Ammon's horn (tissue), 1 donor: ENCODE measurements around the gene MGAT3.
A peak's percentile ranks its signal among the peaks of the same experiment; 100 is the strongest.

Experiments
- DNase-seq: peaks from one replicate; pipeline ENCODE4 v3.0.0-alpha.2; 2016; ENCODE audit warnings: low spot score

MGAT3 gene

GRCh38 chr22:39471381-39472141, 14.7 kb downstream of the MGAT3 start:
- DNase-seq, result no peak

DNA sequence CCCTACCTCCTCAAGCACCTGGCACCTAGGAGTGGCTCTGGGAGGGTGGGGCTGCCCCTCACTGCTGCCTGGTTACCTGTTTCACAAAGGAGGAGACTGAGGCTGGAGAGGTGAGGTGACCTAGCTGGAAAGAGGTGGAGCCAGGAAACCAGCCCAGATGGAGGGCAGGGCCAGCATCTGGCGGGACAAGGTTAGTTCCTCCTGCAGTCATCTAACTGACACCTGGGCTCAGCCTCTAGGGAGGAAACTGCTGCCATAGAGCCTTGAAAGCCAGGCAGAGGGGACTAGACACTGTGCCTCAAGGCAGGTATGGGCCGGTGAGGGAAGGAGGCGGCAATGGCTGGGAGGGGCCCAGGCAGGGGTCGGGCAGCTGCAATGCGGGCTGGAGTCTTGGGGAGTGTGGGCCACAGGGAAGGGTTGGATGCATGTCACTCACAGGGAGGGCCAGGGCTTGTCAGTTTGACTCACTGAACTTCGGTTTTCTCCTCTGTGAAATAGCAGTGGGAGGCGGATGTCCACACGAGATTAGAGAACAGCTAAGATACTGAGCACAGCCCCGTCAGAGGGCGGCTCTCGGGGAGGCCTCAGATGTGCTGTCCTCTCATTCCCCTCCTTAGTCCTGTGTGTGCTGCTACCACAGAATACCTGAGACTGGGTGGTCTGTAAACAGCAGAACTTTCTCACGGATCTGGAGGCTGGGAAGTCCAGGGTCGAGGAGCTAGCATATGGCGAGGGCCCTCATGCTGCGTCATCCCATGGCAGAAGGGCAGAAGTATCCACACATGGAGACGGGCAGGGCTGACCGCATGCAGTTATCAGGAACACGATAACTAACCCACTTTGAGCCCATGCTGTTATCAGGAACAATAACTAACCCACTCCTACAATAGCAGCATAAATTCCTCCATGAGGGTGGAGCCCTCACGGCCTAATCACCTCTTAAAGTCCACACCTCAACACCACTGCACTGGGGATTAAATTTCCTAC, 16.1 kb downstream of the MGAT3 start:
- DNase-seq, result no peak

DNA sequence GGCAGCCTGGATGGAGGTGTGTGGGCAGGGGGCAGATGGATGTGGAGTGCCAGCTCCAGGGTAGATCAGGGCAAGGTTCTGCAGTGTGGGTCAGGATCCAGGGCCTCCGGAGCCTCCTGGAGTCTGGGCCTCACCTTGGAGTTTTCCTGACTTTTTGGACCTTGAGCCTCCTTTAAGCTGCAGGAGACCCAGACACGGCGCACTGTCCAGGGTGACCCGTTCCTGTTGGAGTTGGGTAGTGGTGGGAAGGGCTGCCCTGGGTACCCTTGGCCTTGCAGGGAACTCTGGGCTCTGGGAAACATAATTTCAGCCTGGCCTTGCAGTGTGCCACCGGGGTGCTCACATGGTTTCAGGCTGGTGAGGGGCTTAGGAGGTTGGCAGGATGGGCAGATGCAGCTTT, 17.0 kb downstream of the MGAT3 start:
- DNase-seq, result no peak

- DNase-seq, result no peak
These were observed 17.7 kb downstream of the MGAT3 start for GRCh38 chr22:39474351-39475111.

- DNase-seq, result no peak
These were observed 18.5 kb downstream of the MGAT3 start for GRCh38 chr22:39475337-39475736.

DNA sequence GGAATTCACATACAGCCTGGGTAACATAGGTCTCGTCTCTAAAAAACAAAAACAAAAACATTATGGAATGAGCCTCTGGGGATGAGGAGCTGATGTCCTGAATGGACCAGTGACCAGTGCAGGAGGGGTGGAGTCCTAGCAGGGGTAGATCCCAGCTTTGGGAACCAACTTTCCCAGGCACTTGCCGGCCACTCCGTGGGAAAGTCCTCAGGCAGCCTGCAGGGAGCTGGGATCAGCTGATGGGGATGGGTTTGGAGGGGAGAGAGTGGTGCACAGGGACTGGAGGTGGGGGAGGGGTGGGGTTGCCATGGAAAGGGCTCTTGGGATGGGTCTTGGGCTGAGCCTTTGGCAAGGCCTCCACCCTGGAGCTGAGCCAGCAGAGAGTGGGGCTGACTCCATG, 19.1 kb downstream of the MGAT3 start:
- DNase-seq, result no peak

- no peak for DNase-seq
These were observed 19.9 kb downstream of the MGAT3 start for GRCh38 chr22:39476664-39477063.

DNA sequence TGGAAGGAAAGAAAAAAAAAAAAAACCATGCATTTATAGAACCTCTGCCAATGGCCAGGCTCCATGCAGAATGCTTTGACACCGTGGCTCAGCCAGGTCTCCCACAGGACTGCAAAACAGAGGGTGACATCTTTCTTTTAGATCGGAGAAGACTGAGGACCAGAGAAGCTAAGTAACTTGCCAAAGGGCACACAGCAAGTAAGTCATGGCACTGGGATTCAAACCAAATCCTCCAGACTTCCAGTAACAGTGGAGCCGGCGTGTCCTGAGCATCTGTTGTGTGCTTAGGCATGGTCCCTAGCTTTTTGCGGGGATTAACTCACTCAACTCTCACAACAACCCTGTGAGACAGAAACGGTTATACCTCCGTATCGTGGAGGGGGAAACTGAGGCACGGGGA, 20.7 kb downstream of the MGAT3 start:
- DNase-seq, result no peak

DNA sequence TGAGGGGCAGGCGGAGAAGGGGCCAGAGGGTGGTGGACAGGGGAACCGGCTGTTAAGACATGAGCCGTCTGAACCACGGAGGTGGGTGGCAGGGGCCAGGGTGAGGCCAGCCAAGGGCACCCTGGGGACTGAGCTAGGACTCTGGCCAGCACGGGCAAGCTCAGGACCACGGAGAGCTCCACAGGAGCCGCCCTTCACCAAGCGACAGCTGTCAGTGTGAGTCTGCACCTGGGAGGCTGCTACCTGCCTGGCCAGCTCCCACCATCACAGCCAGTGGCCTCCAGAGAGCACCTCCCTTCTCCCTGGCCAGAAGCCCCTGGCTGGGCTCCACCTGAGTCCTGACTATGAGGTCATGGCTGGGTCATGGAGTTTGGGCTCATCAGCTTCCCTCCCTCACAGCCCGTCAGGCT, 21.6 kb downstream of the MGAT3 start:
- no peak for DNase-seq

- DNase-seq, result no peak
These were observed 22.4 kb downstream of the MGAT3 start for GRCh38 chr22:39479254-39479653.

GRCh38 chr22:39480557-39480956, 23.7 kb downstream of the MGAT3 start:
- DNase-seq, result no peak

DNA sequence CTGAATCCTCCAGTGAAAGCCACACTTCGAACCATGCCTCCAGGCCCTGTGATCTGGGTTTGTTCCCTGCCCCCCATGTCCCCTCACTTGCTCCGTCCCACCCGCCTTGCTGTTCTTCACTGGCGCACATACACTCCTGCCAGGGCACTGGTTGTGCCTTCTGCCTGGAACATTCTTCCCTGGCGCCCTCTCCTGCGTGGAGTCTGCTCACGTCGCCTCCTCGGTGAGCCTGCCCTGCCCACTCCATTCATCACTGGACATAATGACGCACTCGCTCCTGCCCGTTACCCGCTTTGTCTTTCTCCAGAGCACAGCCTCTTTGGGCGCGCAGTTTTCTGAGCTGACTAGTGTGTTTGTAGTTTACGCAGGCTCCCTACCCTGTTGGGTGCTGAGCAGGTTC, 24.2 kb downstream of the MGAT3 start:
- DNase-seq, result peak; percentile 64

GRCh38 chr22:39481595-39481994, 24.8 kb downstream of the MGAT3 start:
- no peak for DNase-seq

GRCh38 chr22:39482768-39483167, 26.0 kb downstream of the MGAT3 start:
- no peak for DNase-seq

GRCh38 chr22:39486951-39487825, 30.4 kb downstream of the MGAT3 start:
- DNase-seq, result peak; percentile 66

DNA sequence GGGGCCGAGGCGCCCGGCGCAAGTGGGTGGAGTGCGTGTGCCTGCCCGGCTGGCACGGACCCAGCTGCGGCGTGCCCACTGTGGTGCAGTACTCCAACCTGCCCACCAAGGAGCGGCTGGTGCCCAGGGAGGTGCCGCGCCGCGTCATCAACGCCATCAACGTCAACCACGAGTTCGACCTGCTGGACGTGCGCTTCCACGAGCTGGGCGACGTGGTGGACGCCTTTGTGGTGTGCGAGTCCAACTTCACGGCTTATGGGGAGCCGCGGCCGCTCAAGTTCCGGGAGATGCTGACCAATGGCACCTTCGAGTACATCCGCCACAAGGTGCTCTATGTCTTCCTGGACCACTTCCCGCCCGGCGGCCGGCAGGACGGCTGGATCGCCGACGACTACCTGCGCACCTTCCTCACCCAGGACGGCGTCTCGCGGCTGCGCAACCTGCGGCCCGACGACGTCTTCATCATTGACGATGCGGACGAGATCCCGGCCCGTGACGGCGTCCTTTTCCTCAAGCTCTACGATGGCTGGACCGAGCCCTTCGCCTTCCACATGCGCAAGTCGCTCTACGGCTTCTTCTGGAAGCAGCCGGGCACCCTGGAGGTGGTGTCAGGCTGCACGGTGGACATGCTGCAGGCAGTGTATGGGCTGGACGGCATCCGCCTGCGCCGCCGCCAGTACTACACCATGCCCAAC, 31.2 kb downstream of the MGAT3 start:
- DNase-seq, result peak; percentile 3

GRCh38 chr22:39488563-39489083, 31.8 kb downstream of the MGAT3 start:
- peak; percentile 2 for DNase-seq

DNA sequence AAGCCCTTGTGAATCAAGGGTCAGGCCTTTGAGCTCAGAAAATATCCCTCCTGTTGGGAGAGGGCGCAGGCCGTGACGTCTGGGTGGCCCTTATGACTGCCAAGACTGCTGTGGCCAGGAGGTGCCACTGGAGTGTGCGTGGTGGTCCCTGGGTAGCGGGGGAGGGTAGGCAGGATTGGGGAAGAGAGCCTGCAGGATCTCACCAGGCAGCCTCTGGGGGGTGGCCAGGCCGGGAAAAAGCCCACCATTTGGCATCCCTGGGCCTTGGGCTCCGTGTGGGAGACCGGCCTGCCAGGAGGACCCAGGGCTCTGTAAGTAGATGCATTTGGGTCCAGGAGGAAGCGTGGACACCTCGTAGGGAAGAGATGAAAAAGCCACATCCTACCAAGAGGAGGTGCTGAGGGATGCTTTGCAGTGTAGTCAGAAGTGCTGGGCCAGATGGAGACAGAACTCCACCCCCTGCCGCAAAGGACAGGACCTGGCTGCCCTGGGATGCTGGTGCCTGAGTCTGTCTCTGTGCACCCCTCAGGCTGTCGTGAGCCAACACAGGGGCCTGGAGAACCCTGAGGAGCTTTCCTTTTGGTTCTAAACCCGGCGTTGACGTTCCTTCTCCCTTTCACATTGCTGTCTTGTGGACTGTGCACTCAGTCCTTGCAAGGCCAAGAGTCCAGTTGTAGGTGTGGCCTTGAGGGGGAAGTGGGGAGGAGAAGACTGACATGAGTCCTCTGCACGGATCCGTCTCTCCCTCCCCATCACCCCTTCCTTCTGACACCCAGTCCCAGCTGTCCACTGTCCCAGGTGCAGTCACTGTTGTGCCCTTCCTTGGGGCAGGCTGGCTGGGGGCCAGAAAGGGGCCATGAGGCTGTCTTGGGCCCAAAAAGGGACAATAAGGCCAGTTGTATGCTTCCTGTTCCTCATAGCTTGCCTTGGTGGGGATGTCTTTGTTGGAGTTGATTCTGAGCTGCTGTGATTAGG, 32.6 kb downstream of the MGAT3 start:
- DNase-seq, result peak; percentile 34

GRCh38 chr22:39490135-39490798, 33.5 kb downstream of the MGAT3 start:
- DNase-seq, result peak; percentile 92
